HG03045 (cell line): Measurements from ENCODE around the gene KLF3.

Experiments used
- ATAC-seq: cut with Tn5 transposase; IDR thresholded peaks from one replicate; pipeline ENCODE4 v1.9.1; 2021; ENCODE audit warnings: mild to moderate bottlenecking, moderate library complexity; ENCODE audit not compliant: unreplicated experiment

Gene KLF3

DNA sequence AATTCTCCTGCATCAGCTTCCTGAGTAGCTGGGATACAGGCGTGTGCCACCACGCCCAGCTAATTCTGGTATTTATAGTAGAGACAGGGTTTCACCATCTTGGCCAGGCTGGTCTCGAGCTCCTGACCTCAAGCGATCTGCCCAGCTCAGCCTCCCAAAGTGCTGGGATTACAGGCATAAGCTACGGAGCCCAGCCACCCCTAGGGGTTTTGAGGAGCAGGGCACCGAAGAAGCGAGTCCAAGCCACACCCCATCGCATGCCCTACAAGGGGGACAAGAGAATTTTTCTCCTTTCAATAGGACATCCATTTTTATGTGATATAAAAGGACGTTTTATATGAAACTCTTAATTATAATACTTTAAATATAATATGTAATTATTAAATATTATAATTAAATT lies 13.9 kb upstream of the KLF3 start:
- no peak for ATAC-seq

DNA sequence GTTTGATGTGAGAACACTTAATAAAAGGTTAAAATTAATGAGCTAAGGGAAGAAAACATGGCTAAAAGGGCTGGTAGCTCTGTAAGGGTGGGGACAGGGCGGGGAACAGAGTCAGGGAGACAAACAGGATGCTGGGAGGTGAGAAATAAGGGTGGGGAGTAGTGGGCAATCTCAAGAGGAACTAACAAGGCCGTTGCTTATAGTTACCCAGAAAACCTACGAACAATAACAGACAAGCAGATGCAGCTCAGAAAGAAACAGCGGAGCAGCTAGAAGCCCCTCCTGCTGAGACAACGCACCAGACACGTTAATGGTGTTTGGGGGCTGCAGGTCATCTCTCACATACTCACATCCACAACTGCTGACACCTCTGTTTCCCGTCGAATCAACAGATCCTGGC lies 9.7 kb upstream of the KLF3 start:
- no peak for ATAC-seq

DNA sequence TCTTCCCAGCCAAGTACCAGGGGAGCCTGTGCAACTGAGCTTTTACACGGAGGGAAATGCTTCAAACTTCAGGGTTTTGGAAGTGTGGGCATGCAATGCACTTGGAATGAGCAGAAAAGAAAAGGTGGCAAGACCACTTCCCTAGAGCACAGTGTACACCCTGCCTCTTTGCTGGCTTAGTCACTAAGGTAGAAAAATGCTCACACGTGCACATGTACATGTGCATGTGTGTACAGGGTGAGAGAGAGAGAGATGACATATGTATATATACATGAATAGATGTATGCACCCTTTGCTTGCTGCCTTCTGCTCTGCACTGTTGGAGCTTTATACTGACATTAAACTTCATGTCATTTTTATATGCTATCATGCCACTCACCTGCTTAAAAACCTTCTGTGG lies 7.9 kb upstream of the KLF3 start:
- no peak for ATAC-seq

DNA sequence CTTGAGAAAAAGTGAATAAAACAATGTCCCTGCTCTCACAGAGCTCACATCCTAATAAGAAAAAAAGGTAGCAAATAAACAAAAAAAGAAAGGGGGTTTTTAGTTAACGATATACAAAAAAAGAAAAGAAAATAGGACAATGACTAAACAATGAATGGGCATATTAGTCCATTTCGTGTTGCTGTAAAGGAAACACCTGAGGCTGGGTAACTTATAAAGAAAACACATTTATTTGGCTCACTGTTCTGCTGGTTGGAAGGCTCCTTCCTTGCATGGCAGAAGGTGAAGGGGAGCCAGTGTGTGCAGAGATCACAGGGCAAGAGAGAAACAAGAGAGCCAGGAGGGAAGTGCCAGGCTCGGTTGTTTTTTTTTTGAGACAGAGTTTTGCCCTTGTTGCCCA lies 4.7 kb upstream of the KLF3 start:
- no peak for ATAC-seq

DNA sequence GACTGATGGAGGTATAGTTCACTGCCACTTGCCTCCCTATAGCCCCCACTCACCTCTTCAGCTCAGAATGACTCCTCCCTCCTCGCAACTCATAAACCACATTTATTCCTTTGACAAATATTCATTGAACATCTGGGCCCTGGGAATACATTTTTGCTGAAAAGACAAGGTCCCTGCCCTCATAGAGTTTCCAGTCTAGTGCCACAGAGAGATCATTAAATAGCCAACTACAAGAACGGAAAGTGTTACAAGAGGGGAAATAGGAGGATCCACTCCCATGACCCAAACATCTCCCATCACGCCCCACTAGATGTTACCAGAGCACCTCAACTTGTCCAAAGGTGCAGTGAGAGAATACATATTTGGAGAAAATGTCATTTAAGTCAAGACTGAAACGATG lies 3.2 kb upstream of the KLF3 start:
- no peak for ATAC-seq

DNA sequence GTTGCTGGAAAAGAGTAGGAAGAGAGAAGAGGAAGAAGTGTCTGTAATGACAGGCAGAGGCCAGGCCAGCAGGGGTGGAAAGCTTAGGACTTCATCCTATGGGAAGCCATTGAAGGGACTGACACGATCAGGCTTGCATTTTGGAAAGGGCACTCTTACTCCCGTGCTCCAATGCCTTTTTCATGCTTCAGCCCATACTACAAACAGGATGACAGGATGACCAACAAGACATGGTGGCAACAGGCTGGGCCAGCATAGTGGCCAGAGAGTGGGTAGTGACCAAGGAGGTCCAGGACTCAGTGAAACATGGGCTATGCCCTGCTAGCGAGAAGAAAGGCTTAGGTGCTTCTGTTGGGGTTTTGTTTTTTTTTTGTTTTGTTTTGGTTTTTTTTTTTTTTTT lies 2.6 kb upstream of the KLF3 start:
- ATAC-seq: no peak

DNA sequence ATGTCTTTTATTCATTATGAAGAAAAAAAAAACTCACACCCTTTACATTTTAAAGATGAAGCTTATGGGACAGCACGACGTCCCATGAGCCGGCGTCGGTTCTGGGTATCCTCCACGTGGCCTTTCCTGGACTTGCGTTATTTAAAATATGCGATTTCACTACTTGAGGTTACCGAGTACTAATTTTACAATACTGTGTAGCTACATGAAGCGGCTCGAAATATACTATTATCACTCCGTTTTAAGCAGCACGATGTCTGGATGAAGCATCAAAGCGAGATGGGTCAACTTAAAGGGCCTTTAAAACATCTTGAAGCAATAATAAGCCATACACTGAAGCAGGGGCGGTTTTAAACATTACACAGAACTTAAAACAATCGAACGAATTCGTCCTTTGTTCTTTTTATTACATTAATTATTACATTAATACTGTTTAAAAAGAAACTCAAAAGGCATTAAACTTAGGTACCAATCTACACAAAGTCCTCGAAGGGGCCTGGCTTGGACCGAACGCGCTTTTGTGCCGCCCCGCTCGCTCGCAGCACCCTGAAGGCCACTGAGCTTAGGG lies 1.4 kb upstream of the KLF3 start:
- no peak for ATAC-seq

DNA sequence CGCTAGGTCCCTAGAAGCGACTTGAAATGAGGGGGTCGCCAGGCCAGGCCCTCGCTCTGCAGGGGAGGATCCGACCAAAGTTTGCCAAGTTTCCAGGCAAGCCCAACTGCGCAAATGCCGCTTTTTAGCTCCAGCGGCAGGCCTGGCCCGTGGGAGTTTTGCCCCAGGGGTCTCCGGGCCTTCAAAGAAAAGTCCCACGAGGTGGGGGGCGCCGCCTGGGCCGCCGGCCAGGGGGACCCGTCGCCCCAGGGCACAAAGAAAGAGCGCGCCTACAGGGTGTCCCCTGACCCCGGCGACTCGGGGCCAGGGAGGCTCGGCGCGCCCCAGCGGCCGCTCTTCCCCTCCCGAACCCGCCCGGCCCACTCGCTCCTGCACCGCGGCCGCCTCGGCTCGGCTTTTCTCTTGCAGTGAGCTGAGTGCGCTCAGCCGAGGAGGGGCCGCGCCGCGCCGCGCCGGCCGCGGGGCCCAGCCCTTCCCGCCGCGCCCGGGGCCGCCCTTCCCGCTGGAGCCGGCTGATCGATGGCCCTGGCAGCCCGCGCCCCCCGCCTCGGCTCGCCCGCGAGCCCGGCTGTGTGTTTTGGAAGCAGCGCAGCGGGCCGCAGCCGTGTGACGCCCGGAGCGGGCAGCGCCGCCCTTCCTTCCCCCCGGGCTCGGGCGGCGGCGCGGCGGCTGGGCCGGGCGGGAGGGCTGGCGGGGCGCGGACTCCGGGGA lies 754 bp upstream of the KLF3 start:
- ATAC-seq: peak; percentile 38

DNA sequence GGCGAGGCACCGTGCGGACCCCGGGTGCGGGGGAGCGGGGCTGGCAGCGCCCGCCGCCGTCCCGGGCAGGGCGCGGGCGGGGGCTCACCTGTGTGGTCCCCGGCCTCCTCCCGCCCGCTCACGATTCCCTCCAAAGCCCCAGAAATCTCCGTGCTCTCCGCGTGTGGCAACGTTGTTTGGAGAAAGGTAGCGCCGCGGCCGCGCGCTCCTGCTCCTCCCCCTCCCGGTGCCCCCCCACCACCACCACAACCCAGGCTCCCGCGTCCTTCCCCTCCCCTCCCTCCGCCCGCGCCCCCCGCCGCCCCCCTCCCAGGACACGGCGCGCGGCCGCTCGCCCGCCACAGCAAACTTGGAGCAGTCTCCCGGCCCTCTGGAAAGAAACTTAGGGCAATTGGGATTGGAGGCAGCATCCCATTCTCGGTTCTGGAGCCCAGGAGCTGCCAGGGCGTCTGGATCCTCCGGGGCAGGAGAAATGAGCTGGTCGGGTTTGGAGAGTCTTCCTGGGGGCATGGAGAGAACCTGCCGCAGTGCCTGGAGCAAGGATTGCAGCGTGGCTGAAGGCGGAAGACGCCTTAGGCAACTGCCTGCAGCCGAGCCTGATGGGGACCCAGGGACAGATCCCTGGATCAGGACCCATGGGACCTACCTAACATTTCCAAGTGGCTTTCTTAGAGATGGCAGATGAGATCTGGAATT lies 855 bp downstream of the KLF3 start:
- no peak for ATAC-seq

DNA sequence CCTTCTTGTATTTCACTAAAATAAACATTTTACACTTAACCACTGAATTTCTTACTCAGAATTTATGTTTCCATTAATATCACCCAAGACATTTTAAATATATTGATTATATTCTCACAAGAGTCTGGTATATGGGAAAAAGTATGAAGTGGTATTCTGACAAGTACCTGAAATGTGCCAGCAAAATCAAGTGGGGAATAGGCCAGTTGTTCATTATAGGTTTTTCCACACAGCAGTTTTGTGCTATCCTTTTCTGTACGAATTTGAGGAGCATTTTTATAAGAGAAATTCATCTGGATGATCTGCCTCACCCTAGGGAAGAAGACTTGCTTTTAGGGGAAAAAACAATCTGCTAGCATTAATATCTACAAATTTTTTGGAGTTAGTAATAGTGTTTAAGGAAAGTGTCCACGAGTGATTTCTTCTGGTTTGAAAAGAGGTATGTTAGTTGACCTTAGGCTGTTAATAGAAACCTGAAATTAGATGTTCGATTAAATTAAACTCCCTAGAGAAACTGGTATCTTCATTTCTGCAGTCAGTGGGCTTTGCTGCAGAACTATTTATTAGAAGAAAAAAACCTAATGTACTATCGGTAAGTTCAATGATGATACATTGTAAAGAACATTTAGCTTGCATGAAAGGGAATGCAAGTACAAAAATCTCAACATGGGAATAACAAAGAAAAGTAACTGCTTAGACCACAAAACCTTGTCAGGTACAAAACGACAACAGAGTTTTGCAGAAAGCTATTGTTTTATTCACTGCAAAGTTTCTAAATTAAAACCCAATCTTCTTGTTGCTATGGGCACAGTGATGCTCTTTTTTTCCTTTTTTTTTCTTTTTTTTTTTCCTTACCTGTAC lies 1.8 kb downstream of the KLF3 start:
- no peak for ATAC-seq

DNA sequence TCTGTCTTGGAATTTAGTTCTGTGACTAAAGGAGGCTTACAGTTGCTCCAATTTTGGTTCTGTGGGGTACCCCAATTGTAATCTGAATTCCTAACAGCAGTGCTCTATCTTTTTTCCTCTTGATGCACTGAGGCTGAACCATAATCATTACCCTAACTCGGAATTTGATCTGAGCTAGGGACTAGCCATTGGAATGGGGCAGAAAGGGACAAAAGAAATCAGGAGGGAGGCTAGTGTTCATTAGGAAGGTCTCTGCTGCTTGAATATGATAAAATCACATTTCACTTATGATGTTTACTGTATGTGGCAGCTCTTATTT lies 2.7 kb downstream of the KLF3 start:
- no peak for ATAC-seq

DNA sequence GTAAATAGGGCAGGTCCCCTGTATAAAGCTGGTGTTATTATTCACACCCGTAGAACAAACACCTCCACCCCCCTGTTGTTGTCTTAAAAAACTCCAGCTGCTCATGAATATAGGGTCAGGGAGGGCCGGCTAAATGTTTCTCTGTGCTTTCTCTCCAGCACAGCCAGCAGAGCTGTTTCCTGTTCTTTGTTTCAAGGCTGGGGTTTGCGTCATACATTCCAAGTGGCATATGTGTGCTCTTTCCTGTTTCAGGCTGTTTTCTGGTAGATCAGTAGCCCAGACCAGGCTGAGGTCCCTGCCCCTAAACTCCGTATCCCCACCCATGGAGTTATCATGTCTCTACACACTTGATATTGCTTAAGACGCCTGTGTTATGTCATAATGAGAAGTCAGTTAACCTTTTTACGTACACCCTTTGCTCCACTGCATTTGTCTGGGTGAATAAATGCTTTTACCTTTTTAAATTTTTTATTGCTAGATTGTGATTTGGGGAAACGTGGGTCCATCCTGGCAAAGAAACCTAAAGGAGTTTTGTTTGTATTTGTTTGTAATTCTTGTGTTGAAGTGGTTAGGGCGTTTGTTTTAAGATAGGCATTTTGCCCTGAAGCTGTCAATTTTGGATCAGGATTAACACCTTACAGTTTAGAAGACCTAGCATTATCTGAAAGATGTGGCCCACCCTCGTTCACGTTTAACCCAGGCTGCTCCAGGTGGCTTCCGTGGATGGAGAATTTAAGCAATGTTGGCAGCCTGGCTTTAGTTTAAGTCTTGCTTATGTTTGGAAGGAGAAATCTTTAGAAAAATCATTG lies 3.3 kb downstream of the KLF3 start:
- ATAC-seq: no peak

DNA sequence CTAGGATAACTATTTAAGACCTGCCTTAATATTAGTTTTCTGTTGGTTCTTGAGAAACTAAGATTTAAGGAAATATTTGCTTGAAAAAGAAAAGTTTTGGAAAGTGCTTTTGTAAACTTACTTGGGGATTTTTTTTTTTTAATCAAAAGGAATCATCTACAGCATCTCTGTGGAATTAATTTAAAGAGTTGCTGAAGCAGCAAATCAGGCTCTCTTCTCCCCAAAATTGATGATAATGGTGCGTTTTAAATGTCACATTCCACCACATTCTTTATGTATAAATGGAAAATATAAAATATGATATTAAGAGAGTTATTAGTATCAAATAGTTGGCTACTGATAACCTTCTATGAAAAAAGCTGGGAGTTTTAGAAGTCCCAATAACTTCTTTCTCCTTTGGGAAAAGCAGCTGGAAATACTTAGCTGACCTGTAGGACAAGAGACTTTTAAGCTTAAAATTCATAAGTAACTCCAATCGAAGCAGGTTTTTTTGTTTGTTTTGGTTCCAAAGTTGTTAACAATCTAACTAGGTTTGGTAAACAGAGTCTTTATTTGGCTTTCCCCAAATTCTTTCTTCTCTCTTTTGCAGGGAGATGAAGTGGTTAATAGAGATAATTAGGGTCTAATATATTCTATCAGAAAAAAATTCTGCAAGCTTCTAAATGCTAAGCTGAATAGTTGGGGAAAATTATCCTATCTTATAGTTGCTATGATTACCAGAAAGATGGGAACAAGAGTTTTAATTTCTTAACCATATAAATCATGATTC lies 4.4 kb downstream of the KLF3 start:
- ATAC-seq: no peak

DNA sequence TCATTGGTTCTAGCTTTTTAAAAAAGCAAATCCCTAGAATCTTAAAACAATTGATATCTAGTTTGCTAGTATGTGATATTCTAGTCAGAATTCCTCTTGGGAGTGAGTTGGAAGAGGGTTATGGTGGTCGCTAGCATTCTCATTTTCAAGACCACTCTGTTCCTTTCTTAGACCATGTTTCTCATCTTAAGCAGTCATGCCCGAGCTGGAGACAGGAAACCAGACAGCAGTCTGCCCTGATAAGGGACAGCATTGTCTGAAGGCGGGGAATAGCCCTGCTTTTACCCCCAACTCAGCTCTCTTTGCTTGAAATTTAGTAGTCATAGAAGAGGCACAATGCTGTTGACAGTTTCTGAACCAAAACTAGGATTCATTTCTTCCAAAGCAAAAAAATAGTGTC lies 5.2 kb downstream of the KLF3 start:
- no peak for ATAC-seq

DNA sequence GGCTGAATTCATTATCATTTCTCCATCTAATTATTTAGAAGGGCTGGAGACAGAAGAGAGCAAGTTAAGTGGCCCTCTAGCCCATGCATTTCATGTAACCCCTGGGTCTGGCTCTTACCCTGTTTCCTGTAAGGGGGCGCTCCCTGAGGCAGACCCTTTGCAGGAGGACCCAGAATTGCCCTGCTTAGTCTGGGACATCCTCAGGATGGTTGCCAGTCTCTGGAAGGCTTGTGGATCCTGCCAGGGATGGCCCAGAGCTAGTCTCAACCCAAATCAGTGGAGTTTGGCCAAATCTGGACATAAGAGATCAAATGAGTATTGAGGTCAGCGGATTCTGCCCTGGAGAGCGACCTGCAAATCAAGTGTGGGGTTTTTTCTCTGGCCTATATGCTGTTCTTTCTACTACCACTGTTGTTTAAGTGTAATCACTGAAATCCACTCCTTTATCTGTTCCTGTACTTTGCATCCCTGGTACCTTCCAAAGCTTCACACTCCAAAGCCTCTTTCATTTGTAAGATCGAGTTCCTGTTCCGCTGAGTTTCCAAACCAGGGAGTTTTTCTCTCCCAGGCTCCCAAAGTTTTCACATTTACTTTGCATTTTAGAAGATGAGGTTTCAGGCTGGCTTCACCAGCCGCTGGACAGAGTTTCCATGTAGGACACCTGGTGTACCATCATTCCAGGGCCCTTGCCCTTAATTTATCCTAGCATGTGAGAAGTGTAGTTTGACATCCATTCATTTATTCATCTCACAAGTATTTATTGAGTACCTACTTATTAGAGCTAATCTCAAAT lies 6.3 kb downstream of the KLF3 start:
- ATAC-seq: no peak

DNA sequence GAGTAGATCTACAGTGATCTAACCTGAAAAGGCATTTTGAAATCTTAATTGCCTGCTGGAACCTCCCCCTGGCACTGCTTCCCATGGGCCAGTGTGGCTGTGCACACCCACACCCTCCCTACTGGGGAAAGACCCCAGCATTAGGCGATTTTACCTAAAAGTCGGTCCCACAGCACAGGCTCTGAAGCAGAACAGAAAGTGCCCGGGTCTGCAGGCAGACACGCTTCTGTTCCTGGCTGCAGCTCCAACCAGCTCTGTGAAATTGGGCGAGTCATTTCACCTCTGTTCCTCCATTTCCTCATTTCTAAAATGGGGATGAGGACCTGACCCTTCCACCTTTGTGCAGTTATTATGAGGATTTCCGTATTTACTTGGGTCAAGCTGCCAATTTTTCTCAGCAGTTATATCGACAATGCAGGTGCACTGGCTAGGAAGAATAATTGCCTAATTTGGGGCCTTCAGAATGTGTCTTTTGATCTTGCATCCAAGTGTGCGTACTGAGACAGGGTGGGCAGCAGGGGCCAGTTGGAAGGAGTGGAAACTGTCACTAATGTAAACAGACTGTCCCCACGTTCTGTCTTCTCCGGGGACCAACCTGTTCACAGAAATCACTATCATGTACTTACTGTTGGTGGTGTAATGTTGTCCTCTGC lies 7.1 kb downstream of the KLF3 start:
- ATAC-seq: no peak

DNA sequence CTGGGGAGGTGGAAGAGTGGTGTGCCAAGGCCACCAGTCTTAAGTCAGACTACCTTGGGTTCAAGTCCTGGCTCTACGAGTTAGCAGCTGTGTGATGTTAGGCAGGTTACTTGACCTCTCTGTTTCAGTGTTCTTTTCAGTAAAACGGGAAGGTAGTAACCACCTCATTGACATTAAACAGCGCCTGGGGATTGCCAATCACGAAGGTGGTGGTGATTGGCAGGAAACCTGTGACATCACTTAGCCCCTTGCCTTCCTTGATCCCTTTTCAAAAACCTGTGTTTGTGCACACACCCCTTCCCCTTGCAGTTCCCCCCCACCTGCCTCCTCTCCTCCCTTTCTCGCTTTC lies 7.6 kb downstream of the KLF3 start:
- no peak for ATAC-seq

DNA sequence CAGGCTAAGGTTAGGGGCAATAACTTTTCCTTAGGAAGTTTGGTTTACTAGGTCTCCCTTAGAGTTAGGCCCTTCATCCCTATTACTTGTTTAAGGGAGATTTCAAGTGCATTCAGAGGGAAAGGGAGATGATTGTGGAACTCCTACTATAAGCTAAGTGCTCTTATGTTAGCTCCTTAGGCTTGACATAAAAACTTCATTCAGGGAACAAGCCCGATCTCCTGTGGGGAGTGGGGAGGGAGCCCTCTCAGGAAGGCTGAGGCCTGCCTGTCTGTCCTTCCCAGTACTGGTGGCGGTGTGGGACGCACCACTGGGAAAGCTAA lies 8.0 kb downstream of the KLF3 start:
- ATAC-seq: no peak
